ENCODE measurements around the gene RNU1-2. TPM values are rescaled to one million over a fixed set of nuclear protein-coding genes. Genes with fewer than 3 reads are reported as not detected.
"Not testable (repeated sequence)": the region's sequence is repeated elsewhere in the genome, so short reads cannot be mapped to it uniquely, and the experiment has no call there.

The RNU1-2 gene
- total and polyA plus RNA-seq, 2 of the 4 experiments (the other 2 are of a cell fraction) = under 0.01 TPM; not detected in 1

DNA sequence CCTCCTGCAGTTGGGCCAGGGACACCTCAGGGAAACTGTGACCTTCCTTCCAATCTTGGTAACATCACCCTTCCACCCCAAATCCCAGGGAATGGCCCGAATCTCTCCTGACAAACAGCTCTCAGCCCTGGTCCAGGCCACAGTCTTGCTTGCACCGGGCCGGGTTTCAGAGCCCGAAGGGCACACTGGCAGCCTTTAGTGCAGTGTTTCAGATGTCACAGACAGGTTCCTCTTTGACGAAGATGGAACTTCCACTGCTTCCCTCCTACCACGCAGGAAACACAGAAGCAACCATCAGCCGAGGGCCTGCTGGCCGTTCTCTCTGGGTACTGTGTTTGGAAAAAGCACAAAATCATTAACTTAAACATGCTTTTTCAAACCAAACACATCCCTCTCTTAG lies 17.0 kb downstream of the RNU1-2 start:
- H2AK5ac ChIP-seq (ENCODE audit: low read depth, low read length); H3K9me1 ChIP-seq (ENCODE audit: insufficient read depth, low read length); H3K18ac ChIP-seq (ENCODE audit: low read depth, low read length); H3K4me3 ChIP-seq (ENCODE audit: insufficient read depth, low read depth, low read length); in situ Hi-C loops (cut with MboI; ENCODE audit: low sequenced_read_pairs); intact Hi-C loops (cut with micrococcal nuclease); H2AK9ac ChIP-seq (replicated peaks; ENCODE audit: low read depth, low read length, poor library complexity); H2BK20ac ChIP-seq (ENCODE audit: low read depth, low read length); H3K27me3 ChIP-seq (ENCODE audit: control insufficient read depth, insufficient read depth, low read length); H4K8ac ChIP-seq (ENCODE audit: low read depth in 2 of 2, low read length in 2 of 2); BruUV-seq (replicated peaks); H4K91ac ChIP-seq (ENCODE audit: insufficient read depth, low read depth, low read length); H3K56ac ChIP-seq (ENCODE audit: extremely low read depth, insufficient read depth, low read length); dilution Hi-C loops (cut with HindIII; ENCODE audit: low sequenced_read_pairs, unreplicated experiment); H3K27ac ChIP-seq (ENCODE audit: insufficient read depth, low read length); H2AFZ ChIP-seq (replicated peaks; ENCODE audit: low read length, poor library complexity); DNase-seq; H4K5ac ChIP-seq (ENCODE audit: low read depth, low read length); H3K4me2 ChIP-seq (ENCODE audit: low read depth, low read length); ATAC-seq (ENCODE audit: low read depth); H3K23ac ChIP-seq (ENCODE audit: low read depth, low read length); H2BK15ac ChIP-seq (ENCODE audit: low read depth, low read length); H2BK120ac ChIP-seq (ENCODE audit: low read depth, low read length); H2BK5ac ChIP-seq (ENCODE audit: low read depth, low read length, poor library complexity, severe bottlenecking); CTCF ChIA-PET; POLR2A ChIA-PET (ENCODE audit: unreplicated experiment); H3K9me3 ChIP-seq (ENCODE audit: control insufficient read depth, insufficient read depth, low read length); H4K20me1 ChIP-seq (ENCODE audit: insufficient read depth, low read length); H3K36me3 ChIP-seq (ENCODE audit: control insufficient read depth, insufficient read depth, low read length); H3K9ac ChIP-seq (ENCODE audit: low read depth, low read length); H3K4me1 ChIP-seq (ENCODE audit: control insufficient read depth, insufficient read depth, low read length); H3K14ac ChIP-seq (replicated peaks; ENCODE audit: low read depth, low read length): not testable (repeated sequence)
- H3K79me1 ChIP-seq (ENCODE audit: low read depth in 1 of 2, low read length in 2 of 2) = peaks cover 0 to 19% of the 10 kb centered on the region in 2 experiments; a peak in 2 of 4 replicates
- WGBS, 2 experiments (ENCODE audit: extremely low coverage in 2 of 2, insufficient read length in 1 of 2) = 94% methylated on average over 5 of the region's 8 CpGs; no CpG with 5 or more reads in 1 of the 2 experiments
- peak overlapping the region; percentile 2; the same call in 1 of the 2 replicates for H3K4ac ChIP-seq (ENCODE audit: low read depth, low read length)
